HEK293 (cell line): ENCODE data around the gene DENND5A.

ENCODE experiments used
- CTCF ChIA-PET: fragments of 350-600 bp; formaldehyde crosslinking; extraction: SDS; loops from one replicate; lab custom pipeline; 2021; ENCODE audit warnings: antibody characterized with exemption; lab: Yijun Ruan, JAX
- POLR2A ChIA-PET: fragments of 300-600 bp; formaldehyde crosslinking; extraction: SDS; loops from one replicate; lab custom pipeline; 2020; ENCODE audit warnings: antibody characterized with exemption, inconsistent platforms; lab: Yijun Ruan, JAX
- H3K27ac ChIP-seq: fragments of 200-500 bp; sonication (Bioruptor generic); 2 replicates; pipeline ENCODE4 v1.5.1; 2014; ENCODE audit warnings: low read depth, low read length, control low read depth, inconsistent platforms; ENCODE audit errors: extremely low read depth
- H3K36me3 ChIP-seq, 2 experiments: fragments of 200-500 bp in 1 of 2; sonication (Bioruptor generic) in 1 of 2; 1 replicate in 1 of 2; 2 replicates in 1 of 2; pipeline ENCODE4 v1.5.1; 2014 to 2017; ENCODE audit warnings: inconsistent platforms in 2 of 2, low read length in 2 of 2; ENCODE audit not compliant: control insufficient read depth in 2 of 2, insufficient read depth in 1 of 2
- H3K4me1 ChIP-seq: fragments of 200-500 bp; sonication (Bioruptor generic); 2 replicates; pipeline ENCODE4 v1.5.1; 2014; ENCODE audit warnings: mild to moderate bottlenecking, low read length, inconsistent platforms; ENCODE audit not compliant: control insufficient read depth, insufficient read depth
- H3K4me3 ChIP-seq: 2 replicates; pipeline ENCODE4 v1.5.1; 2011; ENCODE audit warnings: low read depth, mild to moderate bottlenecking, control low read depth, low read length, moderate library complexity
- H3K9me3 ChIP-seq: fragments of 200-500 bp; sonication (Bioruptor generic); 2 replicates; pipeline ENCODE4 v1.5.1; 2014; ENCODE audit warnings: low read depth, low read length, inconsistent platforms; ENCODE audit not compliant: control insufficient read depth, insufficient read depth
- HOXD13 ChIP-seq: sonication (generic); formaldehyde crosslinking; IDR thresholded peaks from 2 replicates; pipeline ENCODE4 v1.8.0; 2022; ENCODE audit warnings: missing genetic modification reagents, borderline replicate concordance
- IKZF3 ChIP-seq: fragments of 450-650 bp; IDR thresholded peaks from 2 replicates; pipeline ENCODE4 v1.5.0; 2018; ENCODE audit warnings: missing biosample characterization, mild to moderate bottlenecking, missing genetic modification characterization, moderate library complexity
- MEIS1 ChIP-seq: sonication (generic); formaldehyde crosslinking; IDR thresholded peaks from 2 replicates; pipeline ENCODE4 v1.8.1; 2022; ENCODE audit warnings: missing genetic modification reagents, mild to moderate bottlenecking, borderline replicate concordance
- MYNN ChIP-seq: fragments of 450-650 bp; formaldehyde crosslinking; IDR thresholded peaks from 2 replicates; pipeline ENCODE4 v1.5.1; 2016; ENCODE audit warnings: missing biosample characterization, missing genetic modification characterization, borderline replicate concordance
- PRDM1 ChIP-seq: fragments of 450-650 bp; formaldehyde crosslinking; IDR thresholded peaks from 2 replicates; pipeline ENCODE4; 2016; ENCODE audit warnings: missing biosample characterization, missing genetic modification characterization
- PRDM6 ChIP-seq: fragments of 450-650 bp; formaldehyde crosslinking; IDR thresholded peaks from 2 replicates; pipeline ENCODE4 v1.5.1; 2017; ENCODE audit warnings: missing biosample characterization, missing genetic modification characterization
- ZBTB48 ChIP-seq: fragments of 450-650 bp; formaldehyde crosslinking; IDR thresholded peaks from 2 replicates; pipeline ENCODE4 v1.5.1; 2016; ENCODE audit warnings: missing biosample characterization, missing genetic modification characterization
- ZNF239 ChIP-seq: fragments of 450-650 bp; formaldehyde crosslinking; IDR thresholded peaks from 2 replicates; pipeline ENCODE4 v1.5.1; 2016; ENCODE audit warnings: missing biosample characterization, missing genetic modification characterization
- ZNF341 ChIP-seq: fragments of 450-650 bp; formaldehyde crosslinking; IDR thresholded peaks from 2 replicates; pipeline ENCODE4; 2016; ENCODE audit warnings: low read depth, missing biosample characterization, missing genetic modification characterization
- ZNF624 ChIP-seq: fragments of 450-650 bp; formaldehyde crosslinking; IDR thresholded peaks from 2 replicates; pipeline ENCODE4 v1.5.1; 2017; ENCODE audit warnings: missing biosample characterization, missing genetic modification characterization
- ZNF658 ChIP-seq: fragments of 450-650 bp; formaldehyde crosslinking; IDR thresholded peaks from 2 replicates; pipeline ENCODE4; 2016; ENCODE audit warnings: missing biosample characterization, missing genetic modification characterization
- ZNF701 ChIP-seq: fragments of 450-650 bp; formaldehyde crosslinking; IDR thresholded peaks from 2 replicates; pipeline ENCODE4 v1.5.1; 2016; ENCODE audit warnings: missing biosample characterization, missing genetic modification characterization
- ZNF76 ChIP-seq: fragments of 450-650 bp; formaldehyde crosslinking; IDR thresholded peaks from 2 replicates; pipeline ENCODE4; 2016; ENCODE audit warnings: low read depth, missing biosample characterization, missing genetic modification characterization, borderline replicate concordance
- ZNF792 ChIP-seq: fragments of 450-650 bp; formaldehyde crosslinking; IDR thresholded peaks from 2 replicates; pipeline ENCODE4 v1.5.1; 2016; ENCODE audit warnings: missing biosample characterization, missing genetic modification characterization
- ZSCAN16 ChIP-seq: fragments of 450-650 bp; formaldehyde crosslinking; IDR thresholded peaks from 2 replicates; pipeline ENCODE4 v1.5.1; 2016; ENCODE audit warnings: missing biosample characterization, missing genetic modification characterization
- ZSCAN23 ChIP-seq: fragments of 450-650 bp; formaldehyde crosslinking; IDR thresholded peaks from 2 replicates; pipeline ENCODE4 v1.5.1; 2016; ENCODE audit warnings: missing biosample characterization, missing genetic modification characterization
- TF ChIP-seq, protein P1 (sequence below): fragments of 450-650 bp; formaldehyde crosslinking; IDR thresholded peaks from 2 replicates; pipeline ENCODE4 v1.5.1; 2016; ENCODE audit warnings: missing biosample characterization, missing genetic modification characterization

Gene DENND5A

GRCh38 chr11:9208726-9209501, 56.2 kb downstream of the DENND5A start:
- Histone ChIP-seq H3K9me3 (no peaks in the 10 kb centered on the region), H3K36me3 (peaks cover 0 to 8% of the 10 kb centered on the region in 2 experiments; a peak in 1 of 3 replicates), H3K27ac (no peak overlapping the region), H3K4me1 (no peaks in the 10 kb centered on the region), H3K4me3 (no peak overlapping the region)
- ChIA-PET CTCF (interaction anchor here (0.6 kb wide), 1 partner anchor 10 kb away, joined by 3 read pairs; no protein-coding TSS in a partner anchor), POLR2A (interaction anchor here (0.8 kb wide), 1 partner anchor 55 kb away, joined by 3 read pairs; no protein-coding TSS in a partner anchor)
- no peak for TF ChIP-seq ZNF239 (tag by site-specific recombination)
- peak; percentile 43; the same call in 1 of the 2 replicates for TF ChIP-seq PRDM1 (tag by site-specific recombination)

- ChIA-PET CTCF (no interaction called here), POLR2A (no interaction called here)
- Histone ChIP-seq H3K36me3 (peaks cover 0 to 19% of the 10 kb centered on the region in 2 experiments; a peak in 1 of 3 replicates), H3K4me3 (no peak overlapping the region), H3K4me1 (no peaks in the 10 kb centered on the region), H3K27ac (no peak overlapping the region), H3K9me3 (no peaks in the 10 kb centered on the region)
- TF ChIP-seq PRDM6 (tag by site-specific recombination) = no peak
- no peak for TF ChIP-seq ZSCAN23 (tag by site-specific recombination)
- TF ChIP-seq ZNF76 (tag by site-specific recombination) = no peak
- no peak for TF ChIP-seq ZNF701 (tag by site-specific recombination)
- TF ChIP-seq MYNN (tag by site-specific recombination) = no peak
- no peak for TF ChIP-seq ZNF658 (tag by site-specific recombination)
- no peak for TF ChIP-seq ZNF792 (tag by site-specific recombination)
- TF ChIP-seq, protein P1, sequence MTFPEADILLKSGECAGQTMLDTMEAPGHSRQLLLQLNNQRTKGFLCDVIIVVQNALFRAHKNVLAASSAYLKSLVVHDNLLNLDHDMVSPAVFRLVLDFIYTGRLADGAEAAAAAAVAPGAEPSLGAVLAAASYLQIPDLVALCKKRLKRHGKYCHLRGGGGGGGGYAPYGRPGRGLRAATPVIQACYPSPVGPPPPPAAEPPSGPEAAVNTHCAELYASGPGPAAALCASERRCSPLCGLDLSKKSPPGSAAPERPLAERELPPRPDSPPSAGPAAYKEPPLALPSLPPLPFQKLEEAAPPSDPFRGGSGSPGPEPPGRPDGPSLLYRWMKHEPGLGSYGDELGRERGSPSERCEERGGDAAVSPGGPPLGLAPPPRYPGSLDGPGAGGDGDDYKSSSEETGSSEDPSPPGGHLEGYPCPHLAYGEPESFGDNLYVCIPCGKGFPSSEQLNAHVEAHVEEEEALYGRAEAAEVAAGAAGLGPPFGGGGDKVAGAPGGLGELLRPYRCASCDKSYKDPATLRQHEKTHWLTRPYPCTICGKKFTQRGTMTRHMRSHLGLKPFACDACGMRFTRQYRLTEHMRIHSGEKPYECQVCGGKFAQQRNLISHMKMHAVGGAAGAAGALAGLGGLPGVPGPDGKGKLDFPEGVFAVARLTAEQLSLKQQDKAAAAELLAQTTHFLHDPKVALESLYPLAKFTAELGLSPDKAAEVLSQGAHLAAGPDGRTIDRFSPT (tag by site-specific recombination) = no peak
- TF ChIP-seq ZNF624 (tag by site-specific recombination) = no peak
- no peak for TF ChIP-seq HOXD13
- no peak for TF ChIP-seq ZBTB48 (tag by site-specific recombination)
- TF ChIP-seq IKZF3 (tag by site-specific recombination) = no peak
- no peak for TF ChIP-seq ZSCAN16
- TF ChIP-seq, all 188 proteins: peak for 0
Measured at GRCh38 chr11:9207229-9207628, 57.9 kb downstream of the DENND5A start.

DNA sequence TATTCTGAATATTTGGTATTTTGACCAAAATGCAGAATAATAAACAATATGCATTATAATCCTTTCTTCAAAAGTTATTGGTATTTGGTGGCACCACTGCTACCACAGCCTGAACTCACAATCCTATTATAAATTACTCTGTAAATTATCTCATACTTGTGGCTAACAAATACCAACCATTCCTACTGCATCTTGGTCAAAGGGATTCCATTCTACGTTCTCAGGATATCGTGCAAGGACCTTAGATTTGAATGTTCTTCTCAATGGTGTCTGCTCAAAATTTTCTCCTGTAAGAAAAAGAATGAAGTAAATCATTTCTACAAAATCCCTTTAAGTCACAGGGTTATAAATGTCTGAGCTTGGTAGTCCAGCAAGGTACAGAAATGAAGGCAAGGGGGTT, 58.7 kb downstream of the DENND5A start:
- H3K27ac ChIP-seq = no peak overlapping the region
- POLR2A ChIA-PET = no interaction called here
- no peaks in the 10 kb centered on the region for H3K9me3 ChIP-seq
- TF ChIP-seq MEIS1 (CRISPR knock-in tag) (no peak), ZNF341 (tag by site-specific recombination) (no peak)
- H3K4me1 ChIP-seq = no peaks in the 10 kb centered on the region
- H3K4me3 ChIP-seq = no peak overlapping the region
- H3K36me3 ChIP-seq = peaks cover 0 to 19% of the 10 kb centered on the region in 2 experiments; a peak in 1 of 3 replicates
- CTCF ChIA-PET = no interaction called here
